ENCODE results near the gene MLIP.

DNA sequence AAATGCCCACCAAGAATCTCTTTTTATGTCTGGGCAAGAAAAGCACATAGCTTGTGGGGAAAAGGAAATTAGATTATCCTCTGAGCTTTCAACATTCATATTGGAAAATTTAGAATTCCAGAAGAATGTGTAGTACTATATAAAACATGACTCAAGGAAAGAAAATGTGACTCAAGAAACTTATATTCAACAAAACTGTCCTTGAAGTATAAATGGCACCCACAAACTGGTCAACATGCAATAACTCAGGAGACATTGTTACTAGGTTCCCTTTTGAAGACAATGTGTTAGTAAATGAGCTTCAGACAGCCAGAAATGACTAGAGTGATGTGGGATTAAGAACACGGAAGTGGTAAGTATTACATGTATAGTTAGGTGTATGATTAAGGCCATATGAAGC lies 170.9 kb downstream of the MLIP start:
- TF ChIP-seq, protein P1, sequence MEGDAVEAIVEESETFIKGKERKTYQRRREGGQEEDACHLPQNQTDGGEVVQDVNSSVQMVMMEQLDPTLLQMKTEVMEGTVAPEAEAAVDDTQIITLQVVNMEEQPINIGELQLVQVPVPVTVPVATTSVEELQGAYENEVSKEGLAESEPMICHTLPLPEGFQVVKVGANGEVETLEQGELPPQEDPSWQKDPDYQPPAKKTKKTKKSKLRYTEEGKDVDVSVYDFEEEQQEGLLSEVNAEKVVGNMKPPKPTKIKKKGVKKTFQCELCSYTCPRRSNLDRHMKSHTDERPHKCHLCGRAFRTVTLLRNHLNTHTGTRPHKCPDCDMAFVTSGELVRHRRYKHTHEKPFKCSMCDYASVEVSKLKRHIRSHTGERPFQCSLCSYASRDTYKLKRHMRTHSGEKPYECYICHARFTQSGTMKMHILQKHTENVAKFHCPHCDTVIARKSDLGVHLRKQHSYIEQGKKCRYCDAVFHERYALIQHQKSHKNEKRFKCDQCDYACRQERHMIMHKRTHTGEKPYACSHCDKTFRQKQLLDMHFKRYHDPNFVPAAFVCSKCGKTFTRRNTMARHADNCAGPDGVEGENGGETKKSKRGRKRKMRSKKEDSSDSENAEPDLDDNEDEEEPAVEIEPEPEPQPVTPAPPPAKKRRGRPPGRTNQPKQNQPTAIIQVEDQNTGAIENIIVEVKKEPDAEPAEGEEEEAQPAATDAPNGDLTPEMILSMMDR (IDR thresholded peaks at IDR 0.05), result no peak
- TF ChIP-seq POLR2A (IDR thresholded peaks at IDR 0.05), result no peak

All from vagina (tissue), 2 donors.